Retinal pigment epithelial cell (primary cell): ENCODE results near the gene MAPK1IP1L.

Experiments
- DNase-seq: peaks from one replicate; pipeline ENCODE4 v3.0.0-alpha.2; 2010; ENCODE audit warnings: low read depth
- H3K4me3 ChIP-seq: 2 replicates; pipeline ENCODE4 v1.5.1; 2011; ENCODE audit warnings: mild to moderate bottlenecking, low read length, control low read depth, moderate library complexity
- TF ChIP-seq, protein P1 (sequence below): conservative IDR thresholded peaks from 2 replicates; pipeline ENCODE4 v1.5.1; 2011; ENCODE audit warnings: low read depth, low read length, control low read depth, inconsistent platforms

Gene MAPK1IP1L

DNA sequence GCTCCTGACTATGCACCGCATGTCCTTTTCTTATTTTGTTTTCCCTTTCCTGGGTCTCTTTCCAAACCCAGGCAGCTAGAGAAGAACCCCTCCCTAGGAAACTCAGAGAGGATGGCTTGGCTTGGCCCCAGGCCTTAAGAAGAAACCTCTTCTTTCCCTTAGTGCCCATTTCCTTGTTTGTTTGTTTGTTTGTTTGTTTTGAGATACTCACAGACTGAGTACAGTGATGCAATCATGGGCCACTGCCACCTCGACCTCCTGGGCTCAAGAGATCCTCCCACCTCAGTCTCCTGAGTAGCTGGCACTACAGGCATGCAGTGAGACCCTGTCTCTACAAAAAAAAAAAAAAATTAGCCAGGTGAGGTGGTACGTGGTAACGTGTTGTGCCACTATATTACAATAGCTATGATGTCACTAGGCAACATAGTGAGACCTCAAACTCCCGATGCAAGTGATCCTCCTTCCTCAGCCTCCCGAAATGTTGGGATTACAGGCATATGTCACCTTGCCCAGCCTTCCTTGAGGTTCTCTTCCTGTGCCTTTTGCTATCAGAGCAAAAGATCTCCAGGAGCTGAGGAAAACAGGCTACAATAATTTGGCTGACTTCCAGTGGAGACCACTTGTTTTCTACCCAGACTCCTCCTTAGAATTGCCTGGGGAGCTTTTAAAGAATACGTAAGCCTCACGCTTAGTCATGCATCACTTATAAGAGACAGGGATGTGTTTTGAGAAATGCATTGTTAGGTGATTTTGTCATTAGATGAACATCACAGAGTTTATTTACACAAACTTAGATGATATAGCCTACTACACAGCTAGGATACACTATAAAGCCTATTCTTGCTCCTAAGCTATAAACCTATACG, 43.1 kb downstream of the MAPK1IP1L start:
- DNase-seq, result no peak
- no peak overlapping the region for H3K4me3 ChIP-seq
- TF ChIP-seq, protein P1, sequence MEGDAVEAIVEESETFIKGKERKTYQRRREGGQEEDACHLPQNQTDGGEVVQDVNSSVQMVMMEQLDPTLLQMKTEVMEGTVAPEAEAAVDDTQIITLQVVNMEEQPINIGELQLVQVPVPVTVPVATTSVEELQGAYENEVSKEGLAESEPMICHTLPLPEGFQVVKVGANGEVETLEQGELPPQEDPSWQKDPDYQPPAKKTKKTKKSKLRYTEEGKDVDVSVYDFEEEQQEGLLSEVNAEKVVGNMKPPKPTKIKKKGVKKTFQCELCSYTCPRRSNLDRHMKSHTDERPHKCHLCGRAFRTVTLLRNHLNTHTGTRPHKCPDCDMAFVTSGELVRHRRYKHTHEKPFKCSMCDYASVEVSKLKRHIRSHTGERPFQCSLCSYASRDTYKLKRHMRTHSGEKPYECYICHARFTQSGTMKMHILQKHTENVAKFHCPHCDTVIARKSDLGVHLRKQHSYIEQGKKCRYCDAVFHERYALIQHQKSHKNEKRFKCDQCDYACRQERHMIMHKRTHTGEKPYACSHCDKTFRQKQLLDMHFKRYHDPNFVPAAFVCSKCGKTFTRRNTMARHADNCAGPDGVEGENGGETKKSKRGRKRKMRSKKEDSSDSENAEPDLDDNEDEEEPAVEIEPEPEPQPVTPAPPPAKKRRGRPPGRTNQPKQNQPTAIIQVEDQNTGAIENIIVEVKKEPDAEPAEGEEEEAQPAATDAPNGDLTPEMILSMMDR, result no peak

GRCh38 chr14:55097881-55098560, 46.6 kb downstream of the MAPK1IP1L start:
- TF ChIP-seq, protein P1, result no peak
- no peak for DNase-seq
- H3K4me3 ChIP-seq, result no peak overlapping the region

- DNase-seq, result no peak
- TF ChIP-seq, protein P1, result no peak
- no peak overlapping the region for H3K4me3 ChIP-seq
Measured at GRCh38 chr14:55098561-55098898, 47.1 kb downstream of the MAPK1IP1L start.

- no peak overlapping the region for H3K4me3 ChIP-seq
- peak; percentile 48 for DNase-seq
- TF ChIP-seq, protein P1, result no peak
Measured at GRCh38 chr14:55099756-55100155, 48.3 kb downstream of the MAPK1IP1L start.

GRCh38 chr14:55101698-55102097, 50.3 kb downstream of the MAPK1IP1L start:
- no peak overlapping the region for H3K4me3 ChIP-seq
- TF ChIP-seq, protein P1, result no peak
- DNase-seq, result no peak

DNA sequence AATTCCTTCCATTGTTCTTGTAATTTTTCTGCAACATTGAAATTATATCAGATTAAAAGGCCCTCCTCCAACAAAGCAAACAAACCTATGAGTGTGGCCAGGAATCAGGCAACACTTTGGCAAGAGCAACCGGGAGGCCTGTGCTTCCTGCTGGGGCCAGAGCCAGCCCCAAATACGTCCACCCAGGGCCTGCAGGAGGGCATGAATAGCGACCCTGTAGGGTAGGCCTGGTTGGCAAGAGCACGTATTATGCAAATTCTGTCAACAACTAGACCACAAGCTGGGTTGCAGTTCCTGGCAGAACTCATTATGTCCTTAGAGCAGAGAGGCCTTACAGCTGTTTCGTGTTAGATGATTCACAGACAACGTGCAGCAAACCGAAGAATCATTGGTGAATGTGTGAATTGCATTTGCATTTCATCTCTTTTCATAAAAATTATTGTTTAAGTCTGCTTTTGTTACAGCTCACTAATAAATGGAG, 50.7 kb downstream of the MAPK1IP1L start:
- TF ChIP-seq, protein P1, result no peak
- H3K4me3 ChIP-seq, result no peak overlapping the region
- DNase-seq, result peak; percentile 67
